H9 (cell line): Measurements from ENCODE around the gene LIAS. TPM values are rescaled to one million over a fixed set of nuclear protein-coding genes. Genes with fewer than 3 reads are reported as not detected.
A peak's percentile ranks its signal among the peaks of the same experiment; 100 is the strongest.

Source experiments
- DNase-seq: peaks from one replicate; pipeline ENCODE4 v3.0.0-alpha.2; 2017
- H2AFZ ChIP-seq: one replicate; pipeline ENCODE4 v1.6.1; 2013; ENCODE audit warnings: mild to moderate bottlenecking, low read length, control low read depth, moderate library complexity
- H2AK5ac ChIP-seq: 2 replicates; pipeline ENCODE4 v1.6.1; 2013; ENCODE audit warnings: low read length, control low read depth, mixed read lengths; ENCODE audit not compliant: insufficient read length
- H2BK120ac ChIP-seq: one replicate; pipeline ENCODE4 v1.6.1; 2013; ENCODE audit warnings: low read depth, mild to moderate bottlenecking, low read length, control low read depth, inconsistent platforms; ENCODE audit not compliant: poor library complexity, severe bottlenecking
- H2BK12ac ChIP-seq: 2 replicates; pipeline ENCODE4 v1.6.1; 2013; ENCODE audit warnings: low read length, control low read depth, mixed read lengths, low read depth; ENCODE audit not compliant: insufficient read length
- H2BK15ac ChIP-seq: 2 replicates; pipeline ENCODE4 v1.6.1; 2013; ENCODE audit warnings: low read depth, low read length, control low read depth
- H2BK20ac ChIP-seq: one replicate; pipeline ENCODE4 v1.6.1; 2013; ENCODE audit warnings: low read depth, mild to moderate bottlenecking, low read length, control low read depth, inconsistent platforms; ENCODE audit not compliant: poor library complexity, severe bottlenecking
- H2BK5ac ChIP-seq: 2 replicates; pipeline ENCODE4 v1.6.1; 2013; ENCODE audit warnings: low read length, control low read depth, mixed read lengths; ENCODE audit not compliant: insufficient read length
- H3K14ac ChIP-seq: 2 replicates; pipeline ENCODE4 v1.6.1; 2013; ENCODE audit warnings: low read length, control low read depth; ENCODE audit not compliant: insufficient read depth
- H3K18ac ChIP-seq: 2 replicates; pipeline ENCODE4 v1.6.1; 2013; ENCODE audit warnings: low read depth, mild to moderate bottlenecking, mixed read lengths, low read length, control low read depth; ENCODE audit not compliant: insufficient read length
- H3K23ac ChIP-seq: 2 replicates; pipeline ENCODE4 v1.6.1; 2013; ENCODE audit warnings: low read length, control low read depth, mixed read lengths, low read depth; ENCODE audit not compliant: insufficient read length
- H3K23me2 ChIP-seq: 2 replicates; pipeline ENCODE4 v1.6.1; 2013; ENCODE audit warnings: low read depth, mild to moderate bottlenecking, mixed read lengths, low read length, control low read depth; ENCODE audit not compliant: insufficient read length, poor library complexity, severe bottlenecking
- H3K27ac ChIP-seq: 2 replicates; pipeline ENCODE4 v1.5.1; 2013; ENCODE audit warnings: low read length, control low read depth, mixed read lengths, low read depth; ENCODE audit not compliant: insufficient read length
- H3K27me3 ChIP-seq: 2 replicates; pipeline ENCODE4 v1.6.1; 2013; ENCODE audit warnings: low read length, control low read depth, inconsistent platforms; ENCODE audit not compliant: insufficient read depth
- H3K4ac ChIP-seq: 2 replicates; pipeline ENCODE4 v1.6.1; 2013; ENCODE audit warnings: low read depth, mild to moderate bottlenecking, control low read depth, inconsistent platforms, low read length, moderate library complexity
- H3K4me1 ChIP-seq: 2 replicates; pipeline ENCODE4 v1.6.1; 2013; ENCODE audit warnings: low read length, control low read depth, inconsistent platforms; ENCODE audit not compliant: insufficient read depth
- H3K4me2 ChIP-seq: 2 replicates; pipeline ENCODE4 v1.6.1; 2013; ENCODE audit warnings: low read length, control low read depth, mixed read lengths; ENCODE audit not compliant: insufficient read length, insufficient read depth
- H3K56ac ChIP-seq: 2 replicates; pipeline ENCODE4 v1.6.1; 2013; ENCODE audit warnings: low read depth, mild to moderate bottlenecking, mixed read lengths, low read length, control low read depth; ENCODE audit not compliant: insufficient read length
- H3K79me1 ChIP-seq: 2 replicates; pipeline ENCODE4 v1.6.1; 2013; ENCODE audit warnings: low read depth, mild to moderate bottlenecking, moderate library complexity, low read length, control low read depth, inconsistent platforms; ENCODE audit not compliant: insufficient read depth, poor library complexity, severe bottlenecking
- H3K79me2 ChIP-seq: 2 replicates; pipeline ENCODE4 v1.6.1; 2013; ENCODE audit warnings: low read length, control low read depth, inconsistent platforms; ENCODE audit not compliant: insufficient read depth
- H3K9ac ChIP-seq: 2 replicates; pipeline ENCODE4 v1.6.1; 2013; ENCODE audit warnings: low read length, control low read depth, mixed read lengths; ENCODE audit not compliant: insufficient read length; ENCODE audit errors: extremely low read depth
- H3K9me3 ChIP-seq: one replicate; pipeline ENCODE4 v1.6.1; 2013; ENCODE audit warnings: low read depth, low read length, inconsistent platforms; ENCODE audit not compliant: control insufficient read depth
- H3T11ph ChIP-seq: one replicate; pipeline ENCODE4 v1.6.1; 2013; ENCODE audit warnings: mild to moderate bottlenecking, low read length, control low read depth, inconsistent platforms
- H4K20me1 ChIP-seq: one replicate; pipeline ENCODE4 v1.6.1; 2013; ENCODE audit not compliant: control insufficient read depth, insufficient read length, insufficient read depth
- H4K5ac ChIP-seq: 2 replicates; pipeline ENCODE4 v1.6.1; 2013; ENCODE audit warnings: low read depth, mild to moderate bottlenecking, mixed read lengths, low read length, control low read depth; ENCODE audit not compliant: insufficient read length
- H4K8ac ChIP-seq: replicated peaks from 2 replicates; pipeline ENCODE4 v1.6.1; 2013; ENCODE audit warnings: low read length, control low read depth, mixed read lengths, low read depth; ENCODE audit not compliant: insufficient read length
- H4K91ac ChIP-seq: 2 replicates; pipeline ENCODE4 v1.6.1; 2013; ENCODE audit warnings: low read depth, mild to moderate bottlenecking, moderate library complexity, mixed read lengths, low read length, control low read depth; ENCODE audit not compliant: insufficient read length
- H3K27ac Mint-ChIP-seq, 3 experiments: 2 replicates in 2 of 3; 3 replicates in 1 of 3; pipeline ENCODE4 v1.8.0; 2020 to 2021; ENCODE audit warnings: mixed read lengths in 3 of 3, mild to moderate bottlenecking in 1 of 3, moderate library complexity in 1 of 3
- H3K27me3 Mint-ChIP-seq: 2 replicates; pipeline ENCODE4 v1.8.0; 2021; ENCODE audit warnings: low read depth, mild to moderate bottlenecking, moderate library complexity, mixed read lengths
- H3K36me3 Mint-ChIP-seq, 3 experiments: 2 replicates in 2 of 3; 3 replicates in 1 of 3; pipeline ENCODE4 v1.8.0; 2020 to 2021; ENCODE audit warnings: low read depth in 3 of 3, mixed read lengths in 3 of 3; ENCODE audit not compliant: insufficient read depth in 1 of 3
- H3K4me1 Mint-ChIP-seq, 2 experiments: 2 replicates each; pipeline ENCODE4 v1.8.0; 2020; ENCODE audit warnings: mixed read lengths in 2 of 2
- H3K4me3 Mint-ChIP-seq, 2 experiments: 2 replicates in 1 of 2; 3 replicates in 1 of 2; pipeline ENCODE4 v1.8.0; 2020 to 2021; ENCODE audit warnings: mild to moderate bottlenecking in 2 of 2, mixed read lengths in 2 of 2, moderate library complexity in 1 of 2
- H3K9me3 Mint-ChIP-seq, 2 experiments: 2 replicates in 1 of 2; 3 replicates in 1 of 2; pipeline ENCODE4 v1.8.0; 2020; ENCODE audit warnings: mild to moderate bottlenecking in 2 of 2, mixed read lengths in 2 of 2, moderate library complexity in 1 of 2
- CTCF ChIP-seq: fragments of 200-600 bp; sonication (generic); conservative IDR thresholded peaks from 3 replicates; pipeline ENCODE4 v1.8.0; 2021; ENCODE audit warnings: antibody characterized with exemption, mild to moderate bottlenecking
- WGBS: extraction: QIAGEN DNeasy Blood & Tissue Kit; methylation state at CpG from one replicate; pipeline ENCODE4 v1.1.7; 2013; ENCODE audit warnings: missing lambda C conversion rate, low lambda C conversion rate, mixed read lengths; ENCODE audit not compliant: insufficient read length; ENCODE audit errors: extremely low coverage; 5-methylcytosine and 5-hydroxymethylcytosine counted together
- total RNA-seq: library from RNA; stranded (reverse); gene quantifications from 2 replicates; pipeline ENCODE4 v1.2.1, GENCODE V29; 2021

LIAS gene
- total RNA-seq, 1 experiment from 2014 or later: 18.5 TPM

- Histone ChIP-seq H2BK120ac (no peak overlapping the region), H3K79me2 (no peaks in the 10 kb centered on the region), H3K9ac (no peak overlapping the region), H4K20me1 (no peaks in the 10 kb centered on the region), H4K8ac (no peak overlapping the region), H3K4me2 (no peak overlapping the region), H3K23ac (no peak overlapping the region), H3K27me3 (no peaks in the 10 kb centered on the region), H3K56ac (no peak overlapping the region), H3K23me2 (no peaks in the 10 kb centered on the region), H3T11ph (no peak overlapping the region), H3K18ac (peak overlapping the region; percentile 41), H3K4me1 (no peaks in the 10 kb centered on the region), H2BK15ac (no peak overlapping the region), H3K14ac (peak overlapping the region; percentile 21), H3K79me1 (no peaks in the 10 kb centered on the region), H4K5ac (no peak overlapping the region), H4K91ac (no peak overlapping the region), H2BK5ac (no peak overlapping the region), H3K27ac (no peak overlapping the region), H2BK20ac (no peak overlapping the region), H2AK5ac (no peak overlapping the region), H2BK12ac (no peak overlapping the region), H3K4ac (no peak overlapping the region), H3K9me3 (no peaks in the 10 kb centered on the region), H2AFZ (no peak overlapping the region)
- Mint-ChIP-seq H3K4me1 (peaks cover under 1 to 3% of the 10 kb centered on the region in 2 experiments; a peak in 1 of 4 replicates), H3K4me3 (peak overlapping the region in 1 of 2 experiments; percentile 66; a peak in 2 of 5 replicates), H3K36me3 (peaks cover 2 to 22% (median 9%) of the 10 kb centered on the region in 3 experiments; a peak in 5 of 7 replicates), H3K27me3 (no peaks in the 10 kb centered on the region), H3K9me3 (no peaks in the 10 kb centered on the region), H3K27ac (peak overlapping the region in 2 of 3 experiments; percentile 62 to 80; a peak in 2 of 7 replicates)
- DNase-seq: peak; percentile 82
- no peak; the same call in 2 of the 3 replicates for TF ChIP-seq CTCF
- WGBS: no CpG with 5 or more reads among the region's 61 CpGs
Observed at GRCh38 chr4:39446842-39447573, 11.8 kb upstream of the LIAS start.
